WTC11 (cell line): Measurements from ENCODE around the gene LDAF1. TPM values are rescaled to one million over a fixed set of nuclear protein-coding genes. Genes with fewer than 3 reads are reported as not detected.

Experiments used
- ATAC-seq: fragments of 200-7000 bp; cut with Tn5 transposase; 2 replicates; pipeline ENCODE4 v1.10.0; 2021; ENCODE audit warnings: mild to moderate bottlenecking, moderate library complexity
- CTCF ChIA-PET: fragments of 300-600 bp; sonication (Branson Sonifier 250); formaldehyde crosslinking; loops from one replicate; lab custom pipeline; 2021; ENCODE audit warnings: antibody characterized with exemption; lab: Charles Lee
- POLR2A ChIA-PET: fragments of 350-600 bp; sonication (Branson Sonifier 250); formaldehyde crosslinking; loops from one replicate; lab custom pipeline; 2021; ENCODE audit warnings: antibody characterized with exemption; lab: Charles Lee
- DNase-seq: peaks from one replicate; pipeline ENCODE4 v3.0.0; 2021; ENCODE audit warnings: low spot score
- H3K27ac Mint-ChIP-seq: 2 replicates; pipeline ENCODE4 v1.8.0; 2021; ENCODE audit warnings: mixed read lengths
- H3K27me3 Mint-ChIP-seq: 2 replicates; pipeline ENCODE4 v1.8.0; 2021; ENCODE audit warnings: low read depth, mild to moderate bottlenecking, moderate library complexity, mixed read lengths
- H3K36me3 Mint-ChIP-seq: 2 replicates; pipeline ENCODE4 v1.8.0; 2021; ENCODE audit warnings: mixed read lengths
- H3K4me1 Mint-ChIP-seq: 2 replicates; pipeline ENCODE4 v1.8.0; 2022; ENCODE audit warnings: mixed read lengths
- H3K4me3 Mint-ChIP-seq: 2 replicates; pipeline ENCODE4 v1.8.0; 2021; ENCODE audit warnings: mild to moderate bottlenecking, moderate library complexity, mixed read lengths
- H3K9me3 Mint-ChIP-seq: 2 replicates; pipeline ENCODE4 v1.8.0; 2021; ENCODE audit warnings: mixed read lengths
- ESRRA ChIP-seq: sonication (generic); formaldehyde crosslinking; IDR thresholded peaks from 2 replicates; pipeline ENCODE4 v1.8.1; 2022; ENCODE audit warnings: mild to moderate bottlenecking, missing genetic modification reagents, borderline replicate concordance
- FOXP4 ChIP-seq: sonication (generic); formaldehyde crosslinking; IDR thresholded peaks from 2 replicates; pipeline ENCODE4 v1.8.0; 2022; ENCODE audit warnings: mild to moderate bottlenecking, missing genetic modification reagents
- GTF2I ChIP-seq: fragments of 250-450 bp; sonication (Bioruptor Pico); conservative IDR thresholded peaks from 2 replicates; pipeline ENCODE4 v1.4.0; 2021; ENCODE audit warnings: mild to moderate bottlenecking
- NFYB ChIP-seq: sonication (generic); formaldehyde crosslinking; conservative IDR thresholded peaks from 2 replicates; pipeline ENCODE4 v1.8.0; 2022; ENCODE audit warnings: low read depth, missing genetic modification reagents
- NR2C2 ChIP-seq: sonication (generic); formaldehyde crosslinking; IDR thresholded peaks from 2 replicates; pipeline ENCODE4 v1.8.0; 2022; ENCODE audit warnings: mild to moderate bottlenecking, missing genetic modification reagents
- NR3C1 ChIP-seq: sonication (generic); formaldehyde crosslinking; conservative IDR thresholded peaks from 2 replicates; pipeline ENCODE4 v1.8.1; 2023; ENCODE audit warnings: low read depth, mild to moderate bottlenecking, missing genetic modification reagents
- PRDM15 ChIP-seq: sonication (generic); formaldehyde crosslinking; IDR thresholded peaks from 2 replicates; pipeline ENCODE4 v1.8.0; 2022; ENCODE audit warnings: missing genetic modification reagents
- ZMAT4 ChIP-seq: fragments of 250-450 bp; sonication (Bioruptor Pico); IDR thresholded peaks from 2 replicates; pipeline ENCODE4 v1.9.0; 2021; ENCODE audit warnings: mild to moderate bottlenecking
- ZNF263 ChIP-seq: sonication (generic); formaldehyde crosslinking; IDR thresholded peaks from 2 replicates; pipeline ENCODE4 v1.8.1; 2022; ENCODE audit warnings: low read depth, mild to moderate bottlenecking, moderate library complexity, missing genetic modification reagents
- ZNF281 ChIP-seq: sonication (generic); formaldehyde crosslinking; IDR thresholded peaks from 2 replicates; pipeline ENCODE4 v1.8.0; 2023; ENCODE audit warnings: mild to moderate bottlenecking, missing genetic modification reagents
- ZNF416 ChIP-seq: fragments of 250-450 bp; sonication (Bioruptor Pico); IDR thresholded peaks from 2 replicates; pipeline ENCODE4 v1.9.0; 2021; ENCODE audit warnings: mild to moderate bottlenecking, inconsistent platforms
- ZNF423 ChIP-seq: fragments of 250-450 bp; sonication (Bioruptor Pico); IDR thresholded peaks from 2 replicates; pipeline ENCODE4 v2.1.2; 2022; ENCODE audit warnings: mild to moderate bottlenecking, moderate library complexity
- total RNA-seq: library from RNA; stranded (reverse); gene quantifications from 3 replicates; pipeline ENCODE4 v1.2.3, GENCODE V29; 2021
- TF ChIP-seq, protein P1 (sequence below): sonication (generic); formaldehyde crosslinking; IDR thresholded peaks from 2 replicates; pipeline ENCODE4 v1.8.0; 2022; ENCODE audit warnings: mild to moderate bottlenecking, missing genetic modification reagents
- TF ChIP-seq, protein P2 (sequence below): sonication (generic); formaldehyde crosslinking; IDR thresholded peaks from 2 replicates; pipeline ENCODE4 v1.8.1; 2022; ENCODE audit warnings: low read depth, mild to moderate bottlenecking, moderate library complexity, missing genetic modification reagents, borderline replicate concordance
- TF ChIP-seq, protein P3 (sequence below): sonication (generic); formaldehyde crosslinking; IDR thresholded peaks from 2 replicates; pipeline ENCODE4 v1.8.1; 2023; ENCODE audit warnings: mild to moderate bottlenecking, missing genetic modification reagents, moderate library complexity
- TF ChIP-seq, protein P4 (sequence below): fragments of 250-450 bp; sonication (Bioruptor Pico); IDR thresholded peaks from 2 replicates; pipeline ENCODE4 v1.9.0; 2021; ENCODE audit warnings: mild to moderate bottlenecking, borderline replicate concordance
- TF ChIP-seq, protein P5 (sequence below): sonication (generic); formaldehyde crosslinking; IDR thresholded peaks from 2 replicates; pipeline ENCODE4 v1.8.0; 2023; ENCODE audit warnings: missing genetic modification reagents
- TF ChIP-seq, protein P6 (sequence below): fragments of 250-450 bp; sonication (Bioruptor Pico); IDR thresholded peaks from 2 replicates; pipeline ENCODE4 v2.1.2; 2022; ENCODE audit warnings: mild to moderate bottlenecking, moderate library complexity

LDAF1 gene
- total RNA-seq, 1 experiment from 2014 or later = 42.8 TPM

- CTCF ChIA-PET = no interaction called here
- POLR2A ChIA-PET = no interaction called here
- H3K27me3 Mint-ChIP-seq = no peaks in the 10 kb centered on the region
- H3K4me1 Mint-ChIP-seq = peaks cover 17% of the 10 kb centered on the region
- no peak overlapping the region for H3K27ac Mint-ChIP-seq
- no peaks in the 10 kb centered on the region for H3K9me3 Mint-ChIP-seq
- H3K4me3 Mint-ChIP-seq = no peak overlapping the region
- H3K36me3 Mint-ChIP-seq = peaks cover 55% of the 10 kb centered on the region
- DNase-seq (no peak), ATAC-seq (no peak)
- TF ChIP-seq, protein P1, sequence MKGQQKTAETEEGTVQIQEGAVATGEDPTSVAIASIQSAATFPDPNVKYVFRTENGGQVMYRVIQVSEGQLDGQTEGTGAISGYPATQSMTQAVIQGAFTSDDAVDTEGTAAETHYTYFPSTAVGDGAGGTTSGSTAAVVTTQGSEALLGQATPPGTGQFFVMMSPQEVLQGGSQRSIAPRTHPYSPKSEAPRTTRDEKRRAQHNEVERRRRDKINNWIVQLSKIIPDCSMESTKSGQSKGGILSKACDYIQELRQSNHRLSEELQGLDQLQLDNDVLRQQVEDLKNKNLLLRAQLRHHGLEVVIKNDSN (CRISPR knock-in tag) = no peak
- TF ChIP-seq, protein P2, sequence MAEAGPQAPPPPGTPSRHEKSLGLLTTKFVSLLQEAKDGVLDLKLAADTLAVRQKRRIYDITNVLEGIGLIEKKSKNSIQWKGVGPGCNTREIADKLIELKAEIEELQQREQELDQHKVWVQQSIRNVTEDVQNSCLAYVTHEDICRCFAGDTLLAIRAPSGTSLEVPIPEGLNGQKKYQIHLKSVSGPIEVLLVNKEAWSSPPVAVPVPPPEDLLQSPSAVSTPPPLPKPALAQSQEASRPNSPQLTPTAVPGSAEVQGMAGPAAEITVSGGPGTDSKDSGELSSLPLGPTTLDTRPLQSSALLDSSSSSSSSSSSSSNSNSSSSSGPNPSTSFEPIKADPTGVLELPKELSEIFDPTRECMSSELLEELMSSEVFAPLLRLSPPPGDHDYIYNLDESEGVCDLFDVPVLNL (CRISPR knock-in tag) = no peak
- TF ChIP-seq, protein P3, sequence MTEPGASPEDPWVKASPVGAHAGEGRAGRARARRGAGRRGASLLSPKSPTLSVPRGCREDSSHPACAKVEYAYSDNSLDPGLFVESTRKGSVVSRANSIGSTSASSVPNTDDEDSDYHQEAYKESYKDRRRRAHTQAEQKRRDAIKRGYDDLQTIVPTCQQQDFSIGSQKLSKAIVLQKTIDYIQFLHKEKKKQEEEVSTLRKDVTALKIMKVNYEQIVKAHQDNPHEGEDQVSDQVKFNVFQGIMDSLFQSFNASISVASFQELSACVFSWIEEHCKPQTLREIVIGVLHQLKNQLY (CRISPR knock-in tag) = no peak
- TF ChIP-seq, protein P4, sequence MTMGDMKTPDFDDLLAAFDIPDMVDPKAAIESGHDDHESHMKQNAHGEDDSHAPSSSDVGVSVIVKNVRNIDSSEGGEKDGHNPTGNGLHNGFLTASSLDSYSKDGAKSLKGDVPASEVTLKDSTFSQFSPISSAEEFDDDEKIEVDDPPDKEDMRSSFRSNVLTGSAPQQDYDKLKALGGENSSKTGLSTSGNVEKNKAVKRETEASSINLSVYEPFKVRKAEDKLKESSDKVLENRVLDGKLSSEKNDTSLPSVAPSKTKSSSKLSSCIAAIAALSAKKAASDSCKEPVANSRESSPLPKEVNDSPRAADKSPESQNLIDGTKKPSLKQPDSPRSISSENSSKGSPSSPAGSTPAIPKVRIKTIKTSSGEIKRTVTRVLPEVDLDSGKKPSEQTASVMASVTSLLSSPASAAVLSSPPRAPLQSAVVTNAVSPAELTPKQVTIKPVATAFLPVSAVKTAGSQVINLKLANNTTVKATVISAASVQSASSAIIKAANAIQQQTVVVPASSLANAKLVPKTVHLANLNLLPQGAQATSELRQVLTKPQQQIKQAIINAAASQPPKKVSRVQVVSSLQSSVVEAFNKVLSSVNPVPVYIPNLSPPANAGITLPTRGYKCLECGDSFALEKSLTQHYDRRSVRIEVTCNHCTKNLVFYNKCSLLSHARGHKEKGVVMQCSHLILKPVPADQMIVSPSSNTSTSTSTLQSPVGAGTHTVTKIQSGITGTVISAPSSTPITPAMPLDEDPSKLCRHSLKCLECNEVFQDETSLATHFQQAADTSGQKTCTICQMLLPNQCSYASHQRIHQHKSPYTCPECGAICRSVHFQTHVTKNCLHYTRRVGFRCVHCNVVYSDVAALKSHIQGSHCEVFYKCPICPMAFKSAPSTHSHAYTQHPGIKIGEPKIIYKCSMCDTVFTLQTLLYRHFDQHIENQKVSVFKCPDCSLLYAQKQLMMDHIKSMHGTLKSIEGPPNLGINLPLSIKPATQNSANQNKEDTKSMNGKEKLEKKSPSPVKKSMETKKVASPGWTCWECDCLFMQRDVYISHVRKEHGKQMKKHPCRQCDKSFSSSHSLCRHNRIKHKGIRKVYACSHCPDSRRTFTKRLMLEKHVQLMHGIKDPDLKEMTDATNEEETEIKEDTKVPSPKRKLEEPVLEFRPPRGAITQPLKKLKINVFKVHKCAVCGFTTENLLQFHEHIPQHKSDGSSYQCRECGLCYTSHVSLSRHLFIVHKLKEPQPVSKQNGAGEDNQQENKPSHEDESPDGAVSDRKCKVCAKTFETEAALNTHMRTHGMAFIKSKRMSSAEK (CRISPR knock-in tag) = no peak
- TF ChIP-seq GTF2I (CRISPR knock-in tag) (no peak), ZNF423 (CRISPR knock-in tag) (no peak), ZNF416 (CRISPR knock-in tag) (no peak), NR2C2 (CRISPR knock-in tag) (no peak), NR3C1 (CRISPR knock-in tag) (no peak), NFYB (no peak), PRDM15 (no peak), ESRRA (CRISPR knock-in tag) (no peak), ZMAT4 (no peak), ZNF263 (CRISPR knock-in tag) (no peak), FOXP4 (CRISPR knock-in tag) (no peak), ZNF281 (CRISPR knock-in tag) (no peak)
- TF ChIP-seq, protein P5, sequence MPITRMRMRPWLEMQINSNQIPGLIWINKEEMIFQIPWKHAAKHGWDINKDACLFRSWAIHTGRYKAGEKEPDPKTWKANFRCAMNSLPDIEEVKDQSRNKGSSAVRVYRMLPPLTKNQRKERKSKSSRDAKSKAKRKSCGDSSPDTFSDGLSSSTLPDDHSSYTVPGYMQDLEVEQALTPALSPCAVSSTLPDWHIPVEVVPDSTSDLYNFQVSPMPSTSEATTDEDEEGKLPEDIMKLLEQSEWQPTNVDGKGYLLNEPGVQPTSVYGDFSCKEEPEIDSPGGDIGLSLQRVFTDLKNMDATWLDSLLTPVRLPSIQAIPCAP (CRISPR knock-in tag) = no peak
- TF ChIP-seq, protein P6, sequence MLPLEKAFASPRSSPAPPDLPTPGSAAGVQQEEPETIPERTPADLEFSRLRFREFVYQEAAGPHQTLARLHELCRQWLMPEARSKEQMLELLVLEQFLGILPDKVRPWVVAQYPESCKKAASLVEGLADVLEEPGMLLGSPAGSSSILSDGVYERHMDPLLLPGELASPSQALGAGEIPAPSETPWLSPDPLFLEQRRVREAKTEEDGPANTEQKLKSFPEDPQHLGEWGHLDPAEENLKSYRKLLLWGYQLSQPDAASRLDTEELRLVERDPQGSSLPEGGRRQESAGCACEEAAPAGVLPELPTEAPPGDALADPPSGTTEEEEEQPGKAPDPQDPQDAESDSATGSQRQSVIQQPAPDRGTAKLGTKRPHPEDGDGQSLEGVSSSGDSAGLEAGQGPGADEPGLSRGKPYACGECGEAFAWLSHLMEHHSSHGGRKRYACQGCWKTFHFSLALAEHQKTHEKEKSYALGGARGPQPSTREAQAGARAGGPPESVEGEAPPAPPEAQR (CRISPR knock-in tag) = no peak
Measured at GRCh38 chr16:21164521-21165168, 6.2 kb downstream of the LDAF1 start.
